Measurements from ENCODE around the gene WHRN. TPM values are rescaled to one million over a fixed set of nuclear protein-coding genes. Genes with fewer than 3 reads are reported as not detected.

Gene WHRN
- polyA plus RNA-seq, 4 donors = 6.9 to 15.9 (median 8.3) TPM

DNA sequence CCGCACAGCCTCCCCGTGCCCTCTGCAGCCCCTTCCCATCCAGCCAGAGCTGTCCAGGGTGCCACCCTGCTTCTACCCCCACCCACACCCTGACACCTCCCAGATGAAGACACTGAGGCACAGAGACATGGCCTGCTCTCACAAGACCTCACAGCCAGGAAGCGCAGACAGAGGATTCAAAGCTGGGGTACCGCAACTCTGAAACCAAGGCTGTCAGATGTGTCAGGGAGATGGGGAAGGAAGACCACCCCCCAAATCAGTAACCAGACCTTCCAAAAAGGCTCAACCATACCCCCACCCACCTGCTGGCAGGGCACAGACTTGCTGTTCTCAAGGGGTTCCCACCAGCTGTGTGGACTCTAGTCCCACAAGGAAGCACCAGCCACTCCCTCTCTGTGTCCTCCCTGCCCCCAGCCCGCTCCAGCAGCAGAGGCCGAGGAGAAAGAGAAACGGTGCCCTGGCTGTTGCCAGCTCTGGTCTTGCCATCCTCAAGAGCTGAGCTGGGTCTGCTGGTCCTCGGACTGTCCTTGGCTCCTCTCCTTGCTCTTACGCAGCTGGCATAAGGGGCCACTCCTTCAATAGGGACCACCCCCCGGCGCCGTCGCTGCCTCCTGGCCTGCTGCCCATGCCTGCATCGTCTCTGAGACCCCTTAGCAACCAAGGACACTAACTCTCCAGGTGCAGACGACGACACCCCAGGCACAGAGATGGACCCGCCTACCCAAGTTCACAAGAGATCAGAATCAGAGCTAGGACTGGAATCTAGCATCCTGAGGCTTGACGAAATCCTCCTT, 118.2 kb downstream of the WHRN start:
- DNase-seq (ENCODE audit: low read depth in 4 of 4, low spot score in 3 of 4) = no peak

DNA sequence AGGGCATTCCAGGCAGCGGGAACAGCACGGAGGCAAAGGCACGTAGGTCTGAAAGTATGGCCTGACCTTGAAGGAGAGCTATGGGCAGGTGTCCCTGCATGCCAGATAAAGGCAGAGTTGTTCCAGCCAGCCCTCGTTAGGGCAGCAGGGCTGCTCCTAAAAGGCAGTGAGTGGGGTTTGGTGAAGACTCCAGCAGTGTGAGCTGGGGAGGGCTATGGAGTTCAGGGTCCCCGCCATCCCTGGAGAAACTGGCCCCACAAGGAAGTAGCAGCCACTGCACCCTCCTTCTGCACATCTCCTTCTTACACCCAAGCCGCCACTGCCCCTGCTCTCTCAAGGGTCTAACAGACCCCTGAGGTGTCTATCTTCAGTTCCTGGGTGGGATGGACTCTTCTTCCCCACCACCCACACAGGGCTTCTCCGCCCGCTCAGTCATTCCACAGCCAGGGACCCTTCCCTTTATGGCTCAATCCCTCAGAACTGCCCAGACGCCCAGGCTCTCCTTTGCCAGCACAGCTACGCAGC, 118.8 kb downstream of the WHRN start:
- no peak for DNase-seq (ENCODE audit: low read depth in 4 of 4, low spot score in 3 of 4)

DNA sequence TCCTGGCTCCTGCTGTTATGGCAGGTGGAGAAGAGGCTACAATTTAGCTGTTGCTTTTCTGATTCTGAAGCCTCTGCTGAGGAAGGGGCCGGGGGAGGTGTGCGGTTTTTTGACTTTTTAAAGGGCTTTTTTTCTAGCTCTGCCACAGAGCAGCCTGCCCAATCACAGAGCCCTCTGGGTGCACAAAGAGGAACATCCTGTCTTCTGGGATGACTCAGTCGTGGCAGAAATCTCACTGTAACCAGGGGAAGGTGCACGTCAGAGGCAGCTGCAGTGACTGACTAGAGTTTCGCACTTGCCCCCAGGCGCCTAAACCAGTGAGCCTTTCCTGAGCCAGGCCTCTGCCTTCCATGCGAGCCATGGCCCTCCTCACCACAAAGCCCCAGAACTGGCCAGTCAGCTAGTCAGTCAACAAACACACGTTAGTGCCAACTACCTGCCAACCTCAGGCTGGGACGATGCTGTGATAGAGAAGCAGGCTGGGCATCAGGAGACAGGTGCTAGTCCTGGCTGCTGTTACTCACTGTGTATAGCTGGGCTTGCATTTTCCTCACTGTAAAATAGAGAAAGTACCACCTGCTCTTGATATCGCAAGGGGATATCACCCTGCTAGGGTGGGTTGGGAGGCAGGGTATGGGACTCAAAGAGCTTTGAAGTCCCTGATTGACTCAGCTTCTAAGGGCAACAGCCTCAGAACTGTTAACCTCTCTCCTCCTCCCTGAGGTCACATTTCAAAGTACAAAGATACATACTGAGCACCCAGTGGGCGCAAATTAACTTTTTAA, 119.7 kb downstream of the WHRN start:
- DNase-seq (ENCODE audit: low read depth in 4 of 4, low spot score in 3 of 4) = no peak

DNA sequence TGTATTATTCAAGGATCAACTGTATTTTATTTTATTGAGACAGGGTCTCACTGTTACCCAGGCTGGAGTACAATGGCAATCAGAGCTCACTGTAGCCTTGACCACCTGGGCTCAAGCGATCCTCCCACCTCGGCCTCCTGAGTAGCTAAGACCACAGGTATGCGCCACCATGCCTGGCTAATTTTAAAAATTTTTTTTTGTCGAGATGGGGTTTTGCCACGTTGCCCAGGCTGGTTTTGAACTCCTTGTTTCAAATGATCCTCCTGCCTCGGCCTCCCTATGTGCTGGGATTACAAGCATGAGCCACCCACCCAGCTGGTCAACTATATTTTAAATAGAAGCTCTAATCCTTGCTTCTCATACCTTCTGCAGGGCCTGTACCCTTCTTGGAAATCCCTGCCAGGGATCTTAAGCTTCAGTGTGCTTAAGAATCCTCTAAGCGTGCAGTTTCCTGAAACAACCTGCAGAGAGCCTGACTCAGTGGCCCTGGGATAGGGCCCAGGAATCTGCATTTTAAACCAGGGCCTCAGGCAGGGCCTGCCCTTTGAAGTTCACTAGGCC, 120.4 kb downstream of the WHRN start:
- no peak for DNase-seq (ENCODE audit: low read depth in 4 of 4, low spot score in 3 of 4)

DNA sequence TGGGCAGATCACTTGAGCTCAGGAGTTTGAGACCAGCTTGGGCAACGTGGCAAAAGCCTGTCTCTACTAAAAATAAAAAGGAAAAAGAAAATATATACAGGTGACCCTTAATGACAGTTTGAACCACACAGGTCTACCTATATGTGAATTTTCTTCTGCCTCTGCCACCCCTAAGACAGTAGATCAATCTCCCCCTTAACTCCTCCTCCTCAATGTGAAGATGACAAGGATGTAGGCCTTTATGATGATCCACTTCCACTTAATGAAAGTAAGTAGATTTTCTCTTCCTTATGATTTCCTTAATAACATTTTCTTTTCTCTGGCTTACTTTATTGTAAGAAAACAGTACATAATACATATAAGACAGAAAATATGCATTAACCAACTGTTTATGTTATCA, 120.9 kb downstream of the WHRN start:
- DNase-seq (ENCODE audit: low read depth in 4 of 4, low spot score in 3 of 4) = no peak

DNA sequence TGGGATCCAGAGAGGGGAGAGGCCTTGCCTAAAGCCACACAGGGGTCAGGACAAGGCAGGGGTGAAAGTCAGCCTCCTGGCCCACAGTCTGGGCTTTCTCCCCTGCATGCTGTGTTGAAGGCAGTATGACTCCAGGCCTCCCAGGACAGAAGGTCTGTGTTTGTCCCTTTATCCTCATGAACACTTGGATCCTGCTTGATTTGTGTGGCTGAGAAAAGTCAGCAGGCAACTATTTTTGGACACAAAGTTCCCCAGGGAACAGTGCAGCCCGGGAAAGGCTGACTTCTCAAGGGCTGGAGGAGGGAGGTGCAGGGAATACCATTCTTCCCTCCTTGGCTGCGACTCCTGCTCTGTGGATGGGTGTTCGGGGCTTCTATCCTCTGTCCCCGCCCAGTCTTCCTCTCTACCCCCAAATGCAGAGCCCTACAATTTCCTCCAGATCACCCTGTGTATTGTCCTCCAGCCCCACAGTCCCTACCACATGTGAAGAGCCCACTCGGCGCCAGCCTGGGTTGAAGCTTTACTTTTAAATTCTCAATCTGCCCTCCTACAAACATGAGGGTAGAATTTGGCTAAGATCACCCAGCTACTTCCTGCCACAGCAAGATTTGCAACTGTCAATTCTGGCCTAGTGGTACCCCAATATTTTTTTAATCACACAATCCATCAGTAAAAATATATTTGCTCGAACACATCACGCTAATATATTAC, 121.6 kb downstream of the WHRN start:
- DNase-seq (ENCODE audit: low read depth in 4 of 4, low spot score in 3 of 4) = no peak

DNA sequence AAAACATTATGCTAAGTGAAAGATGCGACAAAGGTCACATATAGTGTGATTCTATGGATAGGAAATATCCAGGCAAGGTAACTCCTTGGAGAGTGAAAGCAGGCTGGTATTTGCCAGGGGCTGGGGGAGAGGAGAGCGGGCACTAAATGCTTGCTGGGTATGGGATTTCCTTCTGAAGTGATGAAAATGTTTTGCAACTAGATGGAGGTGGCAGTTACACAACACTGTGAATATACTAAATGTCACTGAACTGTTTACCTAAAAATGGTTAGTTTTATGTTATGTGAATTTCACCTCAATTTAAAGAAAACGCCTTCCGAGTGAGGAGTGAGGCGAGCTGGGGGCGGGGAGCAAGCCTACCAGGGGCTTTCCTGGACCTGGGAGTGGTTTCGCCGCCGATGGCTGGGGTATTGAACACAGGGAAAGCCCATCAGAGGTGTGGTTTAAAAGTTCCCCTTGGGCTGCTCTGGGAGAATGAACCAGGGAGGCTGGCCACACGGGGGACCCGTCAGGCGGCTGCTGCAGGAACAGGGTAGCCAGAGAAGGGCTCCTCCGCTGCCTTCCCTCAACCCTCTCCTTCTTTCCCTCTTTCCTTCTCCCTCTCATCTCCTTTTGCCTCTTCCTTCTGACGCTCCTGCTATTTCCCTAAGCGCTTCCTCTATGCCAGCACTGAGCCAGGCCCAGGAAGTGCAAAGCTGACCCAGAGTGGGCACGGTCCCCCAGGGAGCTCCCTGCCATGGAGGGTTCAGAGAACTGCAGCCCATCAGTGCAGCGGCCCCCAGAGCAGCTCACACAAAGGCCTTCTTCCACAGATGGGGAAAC, 122.4 kb downstream of the WHRN start:
- DNase-seq (ENCODE audit: low read depth in 4 of 4, low spot score in 3 of 4) = no peak

DNA sequence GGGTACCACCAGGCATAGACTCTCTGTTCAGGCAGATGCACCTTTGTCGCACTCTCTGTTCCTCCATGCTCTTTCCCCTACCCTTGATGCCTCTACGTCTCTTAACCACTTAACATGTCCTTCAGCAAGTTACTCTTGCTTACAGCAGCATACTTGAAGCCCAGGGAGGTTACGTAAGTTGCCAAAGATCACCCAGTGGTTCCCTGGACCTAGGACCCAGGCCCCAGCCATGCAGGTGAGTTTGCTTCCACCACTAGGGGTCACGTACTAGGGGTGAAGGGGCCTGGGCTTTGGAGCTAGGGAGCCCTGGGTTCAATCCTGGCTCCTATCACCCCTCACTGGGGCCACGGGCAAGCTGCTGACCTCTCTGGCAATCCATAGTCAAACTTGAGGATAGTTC, 126.4 kb downstream of the WHRN start:
- no peak for DNase-seq (ENCODE audit: low read depth in 4 of 4, low spot score in 3 of 4)

DNA sequence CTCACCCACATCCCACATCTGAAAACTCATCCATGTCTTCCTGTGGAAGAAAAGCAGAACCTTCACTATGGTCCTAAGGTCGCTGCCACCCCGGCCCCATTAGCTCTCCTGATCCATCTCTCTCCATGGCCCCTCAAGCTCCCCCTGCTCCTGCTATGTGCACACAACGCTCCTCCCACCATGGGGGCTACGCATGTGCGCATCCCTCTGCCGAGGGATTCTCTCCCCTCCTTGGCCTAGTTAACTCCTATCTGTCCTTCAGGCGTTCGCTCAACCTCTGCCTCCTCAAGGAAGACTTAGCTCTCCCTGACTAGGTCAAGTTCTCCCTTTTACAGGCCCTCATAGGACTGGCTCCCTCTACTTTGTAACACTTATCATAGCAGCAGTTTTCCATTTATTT, 127.3 kb downstream of the WHRN start:
- no peak for DNase-seq (ENCODE audit: low read depth in 4 of 4, low spot score in 3 of 4)

DNA sequence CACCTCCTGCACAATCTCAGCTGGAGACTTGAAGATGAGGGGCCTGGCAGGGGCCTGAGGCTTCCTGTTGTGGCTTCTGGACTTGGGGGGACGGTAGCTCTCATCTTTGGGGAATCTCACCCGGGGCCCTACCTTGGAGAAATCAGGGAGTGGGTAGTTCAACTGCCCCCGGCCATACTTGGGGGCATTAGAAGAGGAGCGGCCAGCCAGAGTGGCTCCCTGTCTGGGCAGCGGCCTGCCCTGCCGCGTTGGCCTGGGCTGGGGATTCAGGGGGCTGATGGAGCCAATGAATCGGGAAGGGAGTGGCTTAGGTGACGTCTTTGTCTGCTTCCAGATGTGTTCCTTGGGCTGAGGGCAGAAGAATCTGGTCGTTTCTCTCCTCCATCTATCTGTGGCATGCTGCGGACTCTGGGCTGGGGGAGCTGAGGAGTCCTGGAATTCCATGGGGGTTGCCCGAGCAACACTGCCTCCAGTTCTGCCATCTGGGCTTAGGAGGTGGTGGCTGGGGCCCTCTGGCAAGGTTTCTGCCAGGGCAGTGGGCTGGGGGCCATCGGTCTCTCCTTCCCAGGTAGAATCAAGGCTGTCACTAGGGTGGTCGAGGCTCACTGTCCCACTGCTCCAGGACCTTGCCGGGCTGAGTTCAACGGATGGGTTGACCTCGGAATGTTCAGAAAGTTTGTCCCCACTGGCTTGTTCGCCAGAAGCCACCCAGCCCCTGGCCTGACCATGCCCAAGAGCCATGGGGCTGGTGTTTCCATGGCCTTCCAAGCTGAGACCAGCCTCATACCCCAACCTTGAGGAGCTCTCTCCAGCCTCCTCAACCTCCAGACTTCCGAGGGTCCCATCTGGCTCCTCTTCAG, 128.5 kb downstream of the WHRN start:
- DNase-seq (ENCODE audit: low read depth in 4 of 4, low spot score in 3 of 4) = no peak

DNA sequence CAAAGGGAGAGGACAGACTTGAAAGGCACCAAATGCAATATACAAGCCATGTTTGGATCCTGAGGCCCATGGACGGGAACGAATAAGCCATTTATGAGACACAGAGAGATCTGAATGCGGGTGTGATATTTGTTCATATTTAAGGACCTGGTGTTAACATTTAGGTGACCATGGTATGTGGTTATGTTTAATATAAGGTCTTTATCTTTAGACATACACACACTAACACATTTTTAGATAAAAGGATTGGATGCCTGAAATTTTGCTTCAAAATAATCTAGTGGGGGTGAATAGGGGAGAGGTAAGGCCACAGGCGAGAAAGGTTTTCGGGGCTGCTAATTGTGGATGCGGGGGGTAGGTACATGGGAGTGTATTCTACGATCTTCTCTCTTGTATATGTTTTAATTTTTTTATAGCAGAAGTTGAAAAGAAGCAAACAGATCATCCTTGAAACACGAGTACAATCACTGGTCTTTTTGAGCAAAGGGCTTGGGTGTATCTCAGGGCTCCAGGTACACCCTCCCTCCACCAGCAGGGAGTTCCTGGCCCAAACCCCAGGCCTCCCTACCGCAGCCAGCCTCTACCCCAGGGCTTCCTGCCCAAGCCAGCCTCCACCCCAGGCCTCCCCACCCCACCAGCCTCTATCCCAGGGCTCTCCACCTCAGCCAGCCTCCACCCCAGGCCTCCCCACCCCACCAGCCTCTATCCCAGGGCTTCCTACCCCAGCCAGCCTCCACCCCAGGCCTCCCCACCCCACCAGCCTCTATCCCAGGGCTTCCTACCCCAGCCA, 129.7 kb downstream of the WHRN start:
- no peak for DNase-seq (ENCODE audit: low read depth in 4 of 4, low spot score in 3 of 4)

DNA sequence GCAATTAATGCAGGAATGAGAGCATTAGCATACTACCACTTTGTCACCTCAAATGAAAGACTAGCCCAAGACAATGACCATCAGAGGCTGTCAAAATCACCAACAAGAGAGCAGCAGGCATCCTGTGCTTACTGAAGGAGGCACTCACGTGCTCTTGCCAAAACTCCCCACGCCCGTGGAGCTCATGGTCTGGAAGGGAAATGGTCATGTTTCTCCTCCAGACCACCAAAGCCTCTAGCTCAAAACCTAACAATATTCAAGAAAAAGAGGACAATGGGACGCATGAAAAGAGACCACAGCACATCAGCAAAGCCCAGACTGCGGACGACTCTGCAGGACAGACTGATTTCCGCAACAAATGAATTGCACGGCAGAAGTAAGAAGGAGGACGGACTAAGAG, 130.3 kb downstream of the WHRN start:
- DNase-seq (ENCODE audit: low read depth in 4 of 4, low spot score in 3 of 4) = no peak

DNA sequence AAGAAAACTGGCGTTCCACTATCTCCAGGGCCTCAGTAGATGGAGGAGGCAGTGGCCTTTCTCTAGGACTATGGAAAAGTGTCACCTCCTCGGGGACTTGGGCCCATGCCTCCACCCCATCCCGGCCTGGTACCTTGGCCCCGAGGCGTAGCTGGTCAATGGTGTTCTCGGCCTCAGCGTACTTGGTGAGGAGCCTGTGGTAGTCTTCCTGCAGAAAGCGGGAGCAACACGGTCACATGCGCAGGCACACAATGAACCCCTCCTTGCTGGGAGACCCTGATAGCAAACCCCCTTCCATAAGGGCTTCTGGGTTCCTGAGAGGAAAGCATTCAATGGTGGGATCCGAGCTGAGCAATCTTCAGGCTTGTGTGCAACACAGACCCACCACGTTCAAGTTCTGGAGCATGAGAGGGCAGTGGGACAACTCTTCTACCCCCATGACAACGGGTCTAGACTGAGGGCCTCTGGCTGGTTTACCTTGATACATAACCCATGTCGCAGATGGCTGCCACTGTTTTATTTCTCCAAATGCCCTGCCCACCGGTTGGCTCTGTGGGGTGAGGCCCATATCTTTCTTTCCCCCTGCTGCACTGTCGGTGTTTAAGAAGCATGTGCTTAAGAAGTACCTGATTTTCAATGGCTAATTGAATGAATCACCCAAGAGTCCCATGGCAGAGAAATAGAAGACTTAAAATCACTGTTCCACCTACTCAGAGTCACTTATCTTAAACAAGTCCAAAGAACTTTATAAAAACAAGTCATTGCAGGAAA, 131.1 kb downstream of the WHRN start:
- DNase-seq (ENCODE audit: low read depth in 4 of 4, low spot score in 3 of 4) = no peak

DNA sequence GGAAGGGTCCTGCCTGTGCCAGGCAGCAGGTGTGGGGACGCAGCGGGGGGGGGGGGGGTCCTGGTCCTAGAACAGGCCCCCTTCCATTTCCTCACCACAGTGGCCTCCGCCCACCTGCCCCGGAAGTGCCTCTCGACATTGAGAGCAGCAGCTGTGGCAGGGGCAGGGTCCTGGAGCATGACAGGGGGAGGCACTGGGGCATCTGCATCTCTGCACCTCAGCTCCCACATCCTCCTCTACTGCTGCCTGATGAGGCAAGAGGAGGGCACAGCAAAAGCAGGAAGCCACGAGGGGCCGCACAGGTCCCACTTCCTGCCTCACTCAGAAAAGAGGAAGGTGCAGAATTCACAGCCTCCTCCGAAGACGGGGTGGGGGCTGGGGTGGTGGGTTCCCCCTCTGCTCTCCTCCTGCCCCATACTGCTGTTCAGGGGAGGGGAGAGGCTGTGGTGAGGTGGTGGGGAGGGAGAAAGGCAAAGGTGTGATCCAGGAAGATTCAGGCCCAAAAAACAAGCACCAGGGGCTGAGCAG, 132.3 kb downstream of the WHRN start:
- no peak for DNase-seq (ENCODE audit: low read depth in 4 of 4, low spot score in 3 of 4)

DNA sequence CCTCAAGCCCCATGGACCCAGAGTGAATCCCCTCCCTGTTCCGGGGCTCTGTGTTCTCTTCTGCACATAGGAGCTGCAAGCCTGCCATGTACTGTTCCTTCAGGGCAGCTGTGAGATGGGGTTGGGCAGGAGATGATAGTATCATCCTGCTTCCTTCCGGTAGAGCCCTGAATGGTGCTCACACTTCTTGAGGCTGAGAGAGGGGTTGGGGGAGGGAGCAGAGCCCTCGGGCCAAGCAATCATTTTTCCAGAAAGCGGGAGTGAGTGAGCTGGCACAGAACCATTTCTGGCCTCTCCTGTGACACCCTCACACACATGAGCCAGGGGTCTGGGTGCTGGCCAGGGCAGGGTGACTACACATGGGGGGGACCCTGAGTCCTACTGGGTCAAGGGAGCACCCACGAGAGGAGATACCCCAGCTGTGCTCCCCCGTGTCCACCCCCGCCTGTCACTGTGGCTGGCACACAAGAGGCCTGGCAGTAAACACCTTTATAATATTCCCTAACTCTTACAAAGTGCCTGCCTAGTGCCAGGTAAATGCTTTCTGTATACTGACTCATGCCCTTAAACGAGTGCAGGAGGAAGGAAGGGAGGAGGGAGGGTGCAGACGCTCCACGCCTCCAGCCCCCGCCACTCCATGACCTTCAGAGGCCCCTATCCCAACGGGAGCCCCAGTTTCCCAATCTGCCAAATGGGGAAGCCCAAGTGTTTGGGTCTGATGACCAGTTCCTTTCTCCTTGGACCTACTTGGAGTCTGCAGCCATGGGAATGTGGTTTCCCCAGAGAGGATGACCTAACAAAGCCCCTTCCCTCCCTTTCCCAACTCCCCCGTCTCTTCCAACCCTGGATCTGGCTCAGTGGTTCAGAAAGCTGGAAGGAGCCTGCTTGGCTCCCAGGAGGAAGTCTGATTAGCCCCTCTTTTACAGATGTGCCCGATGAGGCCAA, 133.0 kb downstream of the WHRN start:
- no peak for DNase-seq (ENCODE audit: low read depth in 4 of 4, low spot score in 3 of 4)

DNA sequence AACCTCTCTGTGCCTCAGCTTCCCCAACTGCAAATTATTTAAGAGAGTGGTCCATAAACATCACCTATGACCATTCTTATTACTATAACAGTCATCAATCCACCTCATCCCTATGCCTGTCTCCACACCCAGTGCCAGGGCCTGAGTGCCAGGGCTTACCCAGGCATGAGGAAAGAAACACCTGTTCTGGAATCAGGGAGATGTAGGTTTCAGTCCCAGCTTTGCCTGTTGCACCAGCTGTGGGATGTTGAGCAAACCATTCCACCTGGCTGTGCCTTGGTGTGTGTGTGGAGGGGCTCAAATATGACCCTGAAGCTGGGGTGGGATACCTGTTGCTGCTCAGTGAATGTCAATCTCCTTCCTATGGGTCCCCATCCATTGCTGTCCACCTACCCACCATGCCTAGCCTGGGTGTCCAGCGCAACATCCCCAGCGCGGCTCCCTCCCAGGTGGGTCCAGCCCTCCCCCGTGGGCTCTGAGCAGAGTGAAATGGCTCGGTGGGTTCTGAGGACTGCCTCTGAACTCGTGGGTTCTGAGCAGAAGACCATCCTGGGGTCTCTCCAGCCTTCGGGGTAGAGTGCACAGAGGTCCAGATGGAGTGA, 133.8 kb downstream of the WHRN start:
- no peak for DNase-seq (ENCODE audit: low read depth in 4 of 4, low spot score in 3 of 4)
